ENCODE data around the gene RNF152.
"Not testable (repeated sequence)": the region's sequence is repeated elsewhere in the genome, so short reads cannot be mapped to it uniquely, and the experiment has no call there.

RNF152 gene

DNA sequence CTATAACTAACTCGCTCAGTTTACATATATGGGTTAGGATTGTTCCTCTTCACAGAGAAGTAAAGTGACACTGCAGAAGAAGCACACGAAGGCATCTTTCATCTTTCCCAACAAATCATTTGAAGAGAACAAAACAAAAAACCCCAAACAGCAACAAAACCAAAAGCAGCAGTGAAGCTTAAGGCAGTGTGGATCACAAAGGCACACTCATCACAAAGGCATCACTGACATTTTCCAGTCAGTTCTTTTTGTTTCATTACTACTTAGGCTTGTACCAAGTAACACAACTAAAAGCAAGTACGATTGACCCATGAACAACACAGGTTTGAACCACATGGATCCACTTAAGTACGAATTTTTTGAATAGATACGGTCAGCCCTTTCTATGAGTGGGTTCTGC lies 75.7 kb downstream of the RNF152 start:
- no peak for DNase-seq (ENCODE audit: extremely low read depth, low read depth)
- H3K4me3 ChIP-seq (replicated peaks; ENCODE audit: low read depth, low read length): no peak overlapping the region
- TF ChIP-seq, protein P1, sequence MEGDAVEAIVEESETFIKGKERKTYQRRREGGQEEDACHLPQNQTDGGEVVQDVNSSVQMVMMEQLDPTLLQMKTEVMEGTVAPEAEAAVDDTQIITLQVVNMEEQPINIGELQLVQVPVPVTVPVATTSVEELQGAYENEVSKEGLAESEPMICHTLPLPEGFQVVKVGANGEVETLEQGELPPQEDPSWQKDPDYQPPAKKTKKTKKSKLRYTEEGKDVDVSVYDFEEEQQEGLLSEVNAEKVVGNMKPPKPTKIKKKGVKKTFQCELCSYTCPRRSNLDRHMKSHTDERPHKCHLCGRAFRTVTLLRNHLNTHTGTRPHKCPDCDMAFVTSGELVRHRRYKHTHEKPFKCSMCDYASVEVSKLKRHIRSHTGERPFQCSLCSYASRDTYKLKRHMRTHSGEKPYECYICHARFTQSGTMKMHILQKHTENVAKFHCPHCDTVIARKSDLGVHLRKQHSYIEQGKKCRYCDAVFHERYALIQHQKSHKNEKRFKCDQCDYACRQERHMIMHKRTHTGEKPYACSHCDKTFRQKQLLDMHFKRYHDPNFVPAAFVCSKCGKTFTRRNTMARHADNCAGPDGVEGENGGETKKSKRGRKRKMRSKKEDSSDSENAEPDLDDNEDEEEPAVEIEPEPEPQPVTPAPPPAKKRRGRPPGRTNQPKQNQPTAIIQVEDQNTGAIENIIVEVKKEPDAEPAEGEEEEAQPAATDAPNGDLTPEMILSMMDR (IDR thresholded peaks at IDR 0.05; ENCODE audit: low read depth, low read length, missing control alignments): no peak

DNA sequence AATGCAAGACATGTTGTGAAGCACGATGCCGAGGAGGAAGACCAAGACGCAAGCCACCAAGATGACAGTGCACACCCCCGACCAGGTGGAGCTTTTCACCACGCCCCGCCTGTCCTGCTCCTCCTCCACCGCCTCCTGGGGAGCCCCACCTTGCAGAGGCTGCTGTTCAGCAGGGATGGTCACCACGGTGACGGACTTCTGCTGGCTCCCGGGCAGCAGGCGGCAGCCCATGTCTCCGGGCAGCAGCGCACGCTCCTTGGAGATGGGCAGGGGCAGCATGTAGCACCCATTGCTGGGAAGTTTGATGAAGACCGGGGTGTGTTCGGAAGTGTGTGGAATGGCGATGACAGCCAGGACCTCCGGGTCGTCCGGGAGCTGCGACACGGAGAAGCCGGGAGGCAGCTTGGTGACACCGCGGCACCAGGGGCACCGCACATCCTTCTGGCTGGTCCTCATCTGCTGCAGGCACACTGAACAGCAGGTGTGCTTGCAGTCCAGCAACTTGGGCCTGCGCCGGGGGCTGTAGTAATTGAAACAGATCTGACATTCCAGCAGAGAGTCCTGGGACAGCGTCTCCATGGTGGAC lies 76.8 kb downstream of the RNF152 start:
- no peak for DNase-seq (ENCODE audit: extremely low read depth, low read depth)

DNA sequence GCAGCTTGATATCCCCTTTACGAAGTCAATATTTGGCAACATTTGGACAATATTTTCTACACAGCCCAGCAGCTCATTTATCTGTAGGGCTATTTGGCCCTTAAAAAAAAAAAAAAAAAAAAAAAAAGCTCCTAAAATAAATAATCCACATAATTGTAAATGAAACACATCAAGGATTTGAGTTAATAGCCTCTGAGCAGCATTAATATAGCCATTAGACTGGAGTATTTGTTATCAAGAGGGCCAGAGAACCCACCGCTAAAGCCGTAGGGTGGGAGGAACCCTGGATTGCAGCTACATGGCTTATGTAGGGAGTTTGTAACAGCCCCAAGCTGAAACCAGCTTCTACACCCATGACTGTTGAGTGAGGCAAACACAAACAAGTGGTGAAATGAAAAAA lies 84.5 kb downstream of the RNF152 start:
- TF ChIP-seq, protein P1 (IDR thresholded peaks at IDR 0.05; ENCODE audit: low read depth, low read length, missing control alignments): no peak
- no peak for DNase-seq (ENCODE audit: extremely low read depth, low read depth)
- H3K4me3 ChIP-seq (replicated peaks; ENCODE audit: low read depth, low read length): no peak overlapping the region

More for the DNA sequence above, 76.8 kb downstream of the RNF152 start:
- H3K4me3 ChIP-seq (replicated peaks; ENCODE audit: low read depth, low read length): no peak overlapping the region
- TF ChIP-seq, protein P1 (IDR thresholded peaks at IDR 0.05; ENCODE audit: low read depth, low read length, missing control alignments): no peak

DNA sequence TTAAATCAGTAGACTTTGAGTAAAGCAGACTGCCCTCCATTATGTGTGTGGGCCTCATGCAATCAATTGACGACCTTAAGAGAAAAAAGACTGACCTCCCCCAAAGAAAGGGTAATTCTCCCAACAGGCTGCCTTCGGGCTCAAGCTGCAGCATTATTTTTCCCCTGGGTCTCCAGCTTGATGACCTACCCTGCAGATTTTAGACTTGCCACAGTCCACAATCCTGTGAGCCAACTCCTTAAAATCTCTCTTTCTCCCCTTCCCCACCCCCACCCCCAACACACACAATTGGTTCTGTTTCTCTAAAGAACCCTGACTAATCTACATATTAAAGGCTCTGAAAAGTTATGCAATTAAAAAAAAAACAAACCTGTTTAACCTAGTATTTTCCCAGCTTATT lies 89.4 kb downstream of the RNF152 start:
- H3K4me3 ChIP-seq (replicated peaks; ENCODE audit: low read depth, low read length): no peak overlapping the region
- no peak for DNase-seq (ENCODE audit: extremely low read depth, low read depth)
- TF ChIP-seq, protein P1 (IDR thresholded peaks at IDR 0.05; ENCODE audit: low read depth, low read length, missing control alignments): no peak

DNA sequence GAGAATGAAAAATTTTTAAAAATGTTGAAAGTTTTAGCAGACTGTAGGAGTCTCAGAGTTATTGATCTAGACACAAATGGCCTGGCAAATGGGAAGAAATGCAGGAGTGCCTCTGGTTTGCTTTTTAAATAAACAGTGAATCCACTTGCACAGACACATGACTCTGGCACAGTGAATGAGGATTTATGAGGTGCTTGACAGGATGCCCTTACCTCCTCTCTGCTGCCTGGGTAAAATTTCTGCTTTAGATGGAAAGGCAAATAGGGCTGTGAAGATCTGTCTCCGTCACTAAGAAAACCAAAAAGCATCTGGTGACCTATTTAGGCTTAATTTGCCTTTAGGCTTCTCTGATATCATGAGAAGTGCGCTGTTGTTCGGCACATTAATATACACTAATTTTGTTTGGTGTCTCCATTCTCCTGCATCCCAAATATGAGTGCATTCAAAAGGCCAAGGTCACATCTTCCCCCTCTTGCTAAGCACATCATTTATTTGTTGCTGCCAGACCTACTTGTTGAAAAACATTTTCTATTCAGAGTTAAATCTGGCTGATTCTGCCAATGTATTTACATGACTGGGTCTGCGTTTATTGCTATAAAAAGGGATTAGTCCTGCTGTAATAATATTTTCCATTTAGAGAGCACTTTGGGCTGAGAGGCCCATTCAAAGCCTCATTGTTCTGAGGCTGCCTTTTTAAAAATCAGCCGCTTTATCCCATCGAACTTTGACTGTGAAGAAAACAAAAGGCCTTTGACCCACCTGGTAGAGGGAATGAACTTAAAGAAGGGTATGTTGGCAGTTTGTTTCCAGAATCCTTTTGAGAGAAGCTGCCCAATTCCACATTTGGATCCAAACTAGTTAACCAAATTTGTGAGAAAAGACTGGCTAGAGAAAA lies 94.9 kb downstream of the RNF152 start:
- H3K4me3 ChIP-seq (replicated peaks; ENCODE audit: low read depth, low read length): no peak overlapping the region
- no peak for DNase-seq (ENCODE audit: extremely low read depth, low read depth)
- TF ChIP-seq, protein P1 (IDR thresholded peaks at IDR 0.05; ENCODE audit: low read depth, low read length, missing control alignments): no peak

DNA sequence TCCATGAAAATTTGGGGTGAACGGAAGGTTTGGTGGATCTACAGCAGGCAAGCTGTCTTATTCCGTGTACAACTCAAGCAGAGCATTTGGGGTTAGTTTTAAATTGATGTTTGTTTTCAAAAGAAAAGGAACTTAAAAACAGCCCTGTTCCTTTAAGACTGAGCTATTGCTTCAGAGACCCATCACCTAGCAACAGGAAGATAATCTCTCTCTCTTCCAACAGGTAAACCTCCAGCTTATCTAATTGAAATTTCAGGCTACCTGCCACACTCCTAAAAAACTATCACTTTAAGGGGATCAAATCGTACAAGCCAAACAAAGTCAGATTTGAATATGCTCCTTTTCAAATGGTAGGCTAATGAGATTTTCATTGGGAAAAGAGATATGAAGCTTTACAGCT lies 101.8 kb downstream of the RNF152 start:
- TF ChIP-seq, protein P1 (IDR thresholded peaks at IDR 0.05; ENCODE audit: low read depth, low read length, missing control alignments): no peak
- no peak for DNase-seq (ENCODE audit: extremely low read depth, low read depth)
- no peak overlapping the region for H3K4me3 ChIP-seq (replicated peaks; ENCODE audit: low read depth, low read length)

DNA sequence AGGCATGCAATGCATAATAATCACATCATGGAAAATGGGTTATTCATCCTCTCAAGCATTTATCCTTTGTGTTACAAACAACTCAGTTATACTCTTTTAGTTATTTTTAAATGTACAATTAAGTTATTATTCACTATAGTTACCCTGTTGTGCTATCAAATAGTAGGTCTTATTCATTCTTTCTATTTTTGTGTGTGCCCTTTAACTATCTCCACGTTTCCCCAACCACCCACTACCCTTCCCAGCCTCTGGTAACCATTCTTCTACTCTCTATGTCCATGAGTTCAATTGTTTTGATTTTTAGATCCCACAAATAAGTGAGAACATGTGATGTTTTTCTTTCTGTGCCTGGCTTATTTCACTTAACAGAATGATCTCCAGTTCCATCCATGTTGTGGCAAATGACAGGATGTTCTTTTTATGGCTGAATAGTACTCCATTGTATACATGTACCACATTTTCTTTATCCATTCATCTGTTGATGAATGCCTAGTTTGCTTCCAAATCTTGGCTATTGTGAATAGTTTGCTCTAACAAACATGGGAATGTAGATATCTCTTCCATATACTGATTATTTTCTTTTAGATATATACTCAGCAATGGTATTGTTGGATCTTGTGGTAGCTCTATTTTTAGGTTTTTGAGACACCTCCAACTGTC lies 105.7 kb downstream of the RNF152 start:
- H3K4me3 ChIP-seq (replicated peaks; ENCODE audit: low read depth, low read length); DNase-seq (ENCODE audit: extremely low read depth, low read depth): not testable (repeated sequence)

Data from HFF-Myc (cell line).